Suprapubic skin (tissue), 4 donors: Measurements from ENCODE around the gene TMEM242.

Source experiments
- CTCF ChIP-seq, 2 donors: fragments of 200-600 bp in 1 of 2; fragments of 450-650 bp in 1 of 2; sonication (generic) in 1 of 2; IDR thresholded peaks; one replicate each; pipeline ENCODE4 v1.5.1; 2016 to 2019; ENCODE audit warnings: antibody characterized with exemption in 2 of 2, mild to moderate bottlenecking in 1 of 2, moderate library complexity in 1 of 2
- EP300 ChIP-seq: sonication (generic); formaldehyde crosslinking; IDR thresholded peaks from one replicate; pipeline ENCODE4 v1.6.1; 2017; ENCODE audit warnings: antibody characterized with exemption
- POLR2AphosphoS5 ChIP-seq, 3 donors: sonication (generic); formaldehyde crosslinking; IDR thresholded peaks; one replicate each; pipeline ENCODE4 v1.6.1; 2017; ENCODE audit warnings: antibody characterized with exemption in 3 of 3

- TF ChIP-seq EP300 (no peak), CTCF (IDR thresholded peaks at IDR 0.05) (no peak), POLR2AphosphoS5 (IDR thresholded peaks at IDR 0.05) (no peak)
Observed at GRCh38 chr6:157302736-157303135, 20.6 kb downstream of the TMEM242 start.
